MG63 (cell line): ENCODE measurements around the gene LIF. TPM values are rescaled to one million over a fixed set of nuclear protein-coding genes. Genes with fewer than 3 reads are reported as not detected.
"Not testable (repeated sequence)": the region's sequence is repeated elsewhere in the genome, so short reads cannot be mapped to it uniquely, and the experiment has no call there.

ENCODE experiments used
- DNase-seq: peaks from one replicate; pipeline ENCODE4 v3.0.0-alpha.2; 2020
- H3K27me3 ChIP-seq: fragments of 250-450 bp; sonication (Bioruptor Pico); 2 replicates; pipeline ENCODE4 v1.5.1; 2020; ENCODE audit warnings: mild to moderate bottlenecking, moderate library complexity
- H3K36me3 ChIP-seq: fragments of 250-450 bp; sonication (Bioruptor Pico); 2 replicates; pipeline ENCODE4 v1.5.1; 2020; ENCODE audit warnings: mild to moderate bottlenecking, moderate library complexity
- H3K4me3 ChIP-seq: fragments of 250-450 bp; sonication (Bioruptor Pico); 2 replicates; pipeline ENCODE4 v1.5.1; 2020; ENCODE audit warnings: mild to moderate bottlenecking, moderate library complexity
- H3K9me3 ChIP-seq: fragments of 250-450 bp; sonication (Bioruptor Pico); 2 replicates; pipeline ENCODE4 v1.5.1; 2020; ENCODE audit warnings: mild to moderate bottlenecking, moderate library complexity
- total RNA-seq: library from RNA; depleted of rRNA; stranded (reverse); fragments of >200 nt; shearing (Covaris generic); gene quantifications from 2 replicates; pipeline ENCODE4 v1.2.3, GENCODE V29; 2014; ENCODE audit warnings: low replicate concordance

Gene LIF
- total RNA-seq, 1 experiment from 2014 or later = 13.0 TPM

- H3K36me3 ChIP-seq = no peaks in the 10 kb centered on the region
Measured at GRCh38 chr22:30226192-30226832, 20.2 kb downstream of the LIF start.

DNA sequence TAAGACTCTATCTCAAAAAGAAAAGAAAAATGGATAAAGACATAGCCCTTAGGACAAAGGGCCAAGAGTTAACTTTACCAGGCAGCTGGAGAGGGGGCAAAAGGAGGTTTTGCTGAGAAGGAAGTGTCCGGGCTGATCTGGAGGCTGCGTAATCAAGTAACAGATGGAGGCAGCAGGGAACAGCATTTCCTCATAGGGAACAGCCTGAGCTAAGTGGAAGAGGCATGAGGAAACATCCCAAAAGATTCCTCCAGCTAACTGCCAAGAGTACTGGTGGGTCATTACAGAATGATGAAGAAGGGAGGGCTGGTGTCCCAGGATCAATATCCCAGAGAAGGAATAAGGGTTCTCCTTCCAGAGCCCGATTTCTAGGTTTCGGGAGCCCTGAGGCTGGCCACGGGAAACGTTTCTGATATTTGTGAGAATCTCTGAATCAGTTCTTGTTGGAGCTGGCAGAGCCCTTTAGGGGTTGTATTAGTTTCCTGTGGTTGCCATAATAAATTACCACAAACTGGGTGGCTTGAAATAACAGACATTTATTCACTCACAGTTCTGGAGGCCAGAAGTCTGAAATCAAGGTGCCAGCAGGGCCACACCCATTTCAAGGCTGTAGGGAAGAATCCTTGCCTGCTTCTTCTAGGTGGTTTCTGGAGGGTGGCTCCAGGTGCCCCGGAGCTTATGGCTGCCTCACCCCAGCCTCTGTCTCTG, 21.2 kb downstream of the LIF start:
- H3K4me3 ChIP-seq = no peak overlapping the region
- no peaks in the 10 kb centered on the region for H3K9me3 ChIP-seq
- no peak for DNase-seq
- no peaks in the 10 kb centered on the region for H3K36me3 ChIP-seq
- H3K27me3 ChIP-seq = no peaks in the 10 kb centered on the region

More at GRCh38 chr22:30226192-30226832, 20.2 kb downstream of the LIF start:
- no peak for DNase-seq
- Histone ChIP-seq H3K4me3 (no peak overlapping the region), H3K9me3 (no peaks in the 10 kb centered on the region), H3K27me3 (no peaks in the 10 kb centered on the region)

- Histone ChIP-seq H3K27me3 (no peaks in the 10 kb centered on the region), H3K36me3 (no peaks in the 10 kb centered on the region), H3K4me3 (no peak overlapping the region), H3K9me3 (no peaks in the 10 kb centered on the region)
- peak; percentile 44 for DNase-seq
Measured at GRCh38 chr22:30224161-30224857, 22.2 kb downstream of the LIF start.

- Histone ChIP-seq H3K4me3 (no peak overlapping the region), H3K9me3 (no peaks in the 10 kb centered on the region), H3K36me3 (no peaks in the 10 kb centered on the region), H3K27me3 (no peaks in the 10 kb centered on the region)
- DNase-seq = no peak
Measured at GRCh38 chr22:30223303-30223702, 23.3 kb downstream of the LIF start.

DNA sequence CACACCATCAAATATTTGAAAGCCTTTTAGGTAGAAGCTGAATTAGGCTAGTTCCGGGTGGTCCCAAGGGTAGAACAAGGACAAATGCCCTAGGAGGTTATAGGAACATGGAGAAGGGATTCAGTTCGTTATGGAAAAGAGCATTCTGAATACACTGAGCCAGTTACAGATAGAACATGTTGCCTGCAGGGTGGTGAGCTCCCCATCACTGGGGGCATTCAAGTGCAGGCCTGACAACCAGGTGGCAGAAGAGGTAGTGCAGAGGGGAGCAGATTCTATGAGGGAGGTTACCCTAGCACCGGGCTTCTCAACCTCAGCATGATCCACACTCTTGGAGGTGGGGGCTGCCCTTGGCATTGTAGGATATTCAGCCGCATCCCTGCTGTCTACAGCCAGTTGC, 24.2 kb downstream of the LIF start:
- Histone ChIP-seq H3K27me3 (no peaks in the 10 kb centered on the region), H3K9me3 (no peaks in the 10 kb centered on the region), H3K36me3 (no peaks in the 10 kb centered on the region), H3K4me3 (no peak overlapping the region)
- no peak for DNase-seq

- Histone ChIP-seq H3K36me3 (no peaks in the 10 kb centered on the region), H3K9me3 (no peaks in the 10 kb centered on the region), H3K4me3 (no peak overlapping the region), H3K27me3 (no peaks in the 10 kb centered on the region)
- DNase-seq = no peak
Measured at GRCh38 chr22:30221121-30221992, 25.2 kb downstream of the LIF start.

DNA sequence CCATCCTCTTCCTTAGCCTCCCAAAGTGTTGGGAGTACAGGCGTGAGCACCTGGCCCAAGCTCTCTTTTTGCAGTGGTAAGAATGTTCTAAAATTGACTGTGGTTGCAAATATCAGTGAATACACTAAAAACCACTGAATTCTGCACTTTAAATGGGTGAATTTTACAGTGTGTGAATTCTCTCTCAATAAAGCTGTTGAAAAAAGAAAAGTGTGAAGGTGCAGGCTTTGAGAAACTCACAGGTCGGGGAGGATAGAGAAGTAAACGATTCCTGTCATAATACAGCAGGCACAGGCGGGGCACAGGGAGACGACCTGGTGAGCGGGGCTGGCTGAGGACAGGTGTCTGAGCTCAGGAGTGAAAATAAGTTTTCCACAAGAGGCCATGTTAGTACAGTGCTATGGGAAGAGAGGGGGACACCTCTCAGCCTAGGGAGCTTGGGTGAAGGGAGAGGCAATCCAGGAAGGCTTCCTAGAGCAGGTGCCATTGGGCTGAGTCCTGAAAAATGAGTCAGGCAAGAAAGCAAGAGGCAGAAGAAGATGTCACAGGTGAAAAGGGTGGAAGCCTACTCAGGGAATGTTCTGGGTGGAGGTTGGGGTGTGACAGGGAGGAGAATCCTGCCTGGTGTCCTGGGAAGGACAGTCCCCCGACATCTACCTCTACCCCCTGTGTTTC, 26.1 kb downstream of the LIF start:
- H3K36me3 ChIP-seq = no peaks in the 10 kb centered on the region
- H3K4me3 ChIP-seq = no peak overlapping the region
- DNase-seq = no peak
- no peaks in the 10 kb centered on the region for H3K9me3 ChIP-seq
- no peaks in the 10 kb centered on the region for H3K27me3 ChIP-seq

GRCh38 chr22:30219668-30220278, 26.8 kb downstream of the LIF start:
- H3K9me3 ChIP-seq = no peaks in the 10 kb centered on the region
- no peak overlapping the region for H3K4me3 ChIP-seq
- H3K27me3 ChIP-seq = no peaks in the 10 kb centered on the region
- H3K36me3 ChIP-seq = no peaks in the 10 kb centered on the region
- DNase-seq = no peak

DNA sequence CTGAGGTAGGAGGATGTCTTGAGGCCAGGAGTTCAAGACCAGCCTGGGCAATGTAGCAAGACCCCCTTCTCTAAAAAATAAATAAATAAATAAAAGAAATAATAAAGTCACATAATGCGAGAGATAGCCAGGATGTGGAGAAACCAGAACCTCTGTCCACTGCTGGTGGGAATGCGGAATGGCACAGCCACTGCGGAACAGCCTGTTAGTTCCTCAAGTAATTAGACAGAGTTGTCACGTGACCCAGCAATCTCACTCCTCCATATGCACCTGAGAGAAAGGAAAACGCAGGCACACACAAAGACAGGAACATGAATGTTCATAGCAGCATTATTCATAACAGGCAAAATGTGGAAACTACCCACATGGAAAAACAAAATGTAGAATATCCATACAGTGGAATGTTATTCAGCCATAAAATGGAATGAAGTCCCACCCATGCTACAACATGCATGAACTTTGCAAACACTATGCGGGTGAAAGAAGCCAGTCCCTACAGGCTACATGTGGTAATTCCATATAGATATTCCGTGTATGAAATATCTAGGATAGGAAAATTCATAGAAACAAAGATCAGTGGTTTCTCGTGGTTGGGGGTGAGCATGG, 27.4 kb downstream of the LIF start:
- DNase-seq = no peak
- Histone ChIP-seq H3K27me3 (no peaks in the 10 kb centered on the region), H3K9me3 (no peaks in the 10 kb centered on the region), H3K4me3 (no peak overlapping the region), H3K36me3 (no peaks in the 10 kb centered on the region)

GRCh38 chr22:30217698-30218560, 28.6 kb downstream of the LIF start:
- H3K9me3 ChIP-seq = no peaks in the 10 kb centered on the region

DNA sequence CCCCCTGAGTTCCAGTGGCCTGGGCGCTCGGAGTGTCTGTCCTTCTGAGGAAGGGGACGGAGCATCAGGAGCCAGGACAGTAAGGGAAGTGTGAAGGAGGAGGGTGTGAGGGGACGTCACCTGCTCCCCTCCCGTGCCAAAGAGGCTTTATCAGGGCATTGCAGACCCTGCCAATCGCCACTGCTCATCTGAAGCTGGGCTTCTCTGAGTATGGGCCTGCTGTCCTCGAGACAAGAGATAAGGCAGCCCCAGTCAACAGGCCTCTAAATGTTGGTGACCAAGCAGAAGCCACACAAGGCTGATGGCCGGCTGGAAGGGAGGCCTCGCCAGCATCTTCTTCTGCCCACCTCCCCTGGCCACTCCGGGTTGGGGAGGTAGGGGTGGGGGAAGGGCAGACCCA, 29.8 kb downstream of the LIF start:
- no peak for DNase-seq
- Histone ChIP-seq H3K27me3 (no peaks in the 10 kb centered on the region), H3K4me3 (no peak overlapping the region), H3K9me3 (no peaks in the 10 kb centered on the region), H3K36me3 (no peaks in the 10 kb centered on the region)

More at GRCh38 chr22:30217698-30218560, 28.6 kb downstream of the LIF start:
- Histone ChIP-seq H3K36me3 (no peaks in the 10 kb centered on the region), H3K4me3 (no peak overlapping the region), H3K27me3 (no peaks in the 10 kb centered on the region)
- peak; percentile 98 for DNase-seq

GRCh38 chr22:30216272-30216671, 30.3 kb downstream of the LIF start:
- H3K4me3 ChIP-seq, DNase-seq, H3K27me3 ChIP-seq, H3K9me3 ChIP-seq, H3K36me3 ChIP-seq: not testable (repeated sequence)

- Histone ChIP-seq H3K27me3 (no peaks in the 10 kb centered on the region), H3K36me3 (no peaks in the 10 kb centered on the region), H3K9me3 (no peaks in the 10 kb centered on the region), H3K4me3 (no peak overlapping the region)
- no peak for DNase-seq
Measured at GRCh38 chr22:30214703-30215407, 31.7 kb downstream of the LIF start.

DNA sequence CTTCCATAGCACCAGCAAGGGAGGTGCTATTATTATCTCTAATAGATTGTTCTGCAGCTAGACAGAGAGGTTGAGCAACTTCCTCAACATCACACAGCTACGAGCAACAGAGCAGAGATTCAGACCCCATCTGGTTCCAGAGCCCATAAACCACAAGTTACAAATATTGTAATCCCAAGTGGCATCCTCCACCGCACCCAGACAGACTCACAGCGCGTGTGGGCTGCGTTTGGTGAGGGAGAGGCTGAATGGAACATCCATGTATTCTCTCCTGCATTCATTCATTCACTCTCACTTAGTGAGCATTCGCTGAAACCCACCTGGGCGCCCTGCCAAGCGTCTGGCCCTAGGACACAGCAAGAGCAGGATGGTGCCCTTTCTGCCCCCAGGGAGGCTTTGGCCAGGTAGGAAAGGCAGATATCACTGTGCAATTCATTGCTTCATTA, 33.5 kb downstream of the LIF start:
- H3K36me3 ChIP-seq = no peaks in the 10 kb centered on the region
- DNase-seq = peak; percentile 60
- H3K9me3 ChIP-seq = no peaks in the 10 kb centered on the region
- no peak overlapping the region for H3K4me3 ChIP-seq
- H3K27me3 ChIP-seq = no peaks in the 10 kb centered on the region
